ENCODE measurements around the gene AP3D1.
A peak's percentile ranks its signal among the peaks of the same experiment; 100 is the strongest.
"Not testable (repeated sequence)": the region's sequence is repeated elsewhere in the genome, so short reads cannot be mapped to it uniquely, and the experiment has no call there.

Gene AP3D1

DNA sequence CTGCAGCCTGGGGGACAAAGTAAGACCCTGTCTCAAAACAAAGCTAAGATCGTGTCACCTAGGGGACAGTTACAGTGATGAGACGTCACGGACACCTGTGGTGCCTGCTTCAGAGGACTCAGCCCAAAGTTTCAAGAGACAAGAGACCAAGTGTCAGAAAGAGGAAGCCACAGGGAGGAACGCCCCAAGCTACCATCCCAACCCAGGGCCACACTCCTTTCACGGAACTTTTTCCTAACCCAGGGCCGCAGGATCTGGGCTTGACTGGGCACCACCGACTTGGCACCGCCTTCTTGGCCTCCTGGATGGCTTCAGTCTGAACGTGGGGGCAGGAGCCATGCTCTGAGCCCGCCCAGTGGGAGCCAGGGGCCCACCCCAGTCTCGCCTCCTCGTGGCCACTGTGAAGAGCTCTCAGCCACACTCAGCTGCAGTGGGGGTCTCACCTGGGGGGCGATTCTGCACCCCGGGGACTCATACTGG, 63.7 kb downstream of the AP3D1 start:
- peak overlapping the region; percentile 92 for H3K27ac Mint-ChIP-seq
- no peaks in the 10 kb centered on the region for H3K27me3 Mint-ChIP-seq
- peak; percentile 48 for DNase-seq
- H3K4me1 Mint-ChIP-seq (ENCODE audit: low read depth) = peaks cover 68% of the 10 kb centered on the region
- H3K4me3 Mint-ChIP-seq = peak overlapping the region; percentile 96
- H3K9me3 Mint-ChIP-seq = no peaks in the 10 kb centered on the region
- H3K36me3 Mint-ChIP-seq (ENCODE audit: low read depth) = peaks cover 41% of the 10 kb centered on the region

DNA sequence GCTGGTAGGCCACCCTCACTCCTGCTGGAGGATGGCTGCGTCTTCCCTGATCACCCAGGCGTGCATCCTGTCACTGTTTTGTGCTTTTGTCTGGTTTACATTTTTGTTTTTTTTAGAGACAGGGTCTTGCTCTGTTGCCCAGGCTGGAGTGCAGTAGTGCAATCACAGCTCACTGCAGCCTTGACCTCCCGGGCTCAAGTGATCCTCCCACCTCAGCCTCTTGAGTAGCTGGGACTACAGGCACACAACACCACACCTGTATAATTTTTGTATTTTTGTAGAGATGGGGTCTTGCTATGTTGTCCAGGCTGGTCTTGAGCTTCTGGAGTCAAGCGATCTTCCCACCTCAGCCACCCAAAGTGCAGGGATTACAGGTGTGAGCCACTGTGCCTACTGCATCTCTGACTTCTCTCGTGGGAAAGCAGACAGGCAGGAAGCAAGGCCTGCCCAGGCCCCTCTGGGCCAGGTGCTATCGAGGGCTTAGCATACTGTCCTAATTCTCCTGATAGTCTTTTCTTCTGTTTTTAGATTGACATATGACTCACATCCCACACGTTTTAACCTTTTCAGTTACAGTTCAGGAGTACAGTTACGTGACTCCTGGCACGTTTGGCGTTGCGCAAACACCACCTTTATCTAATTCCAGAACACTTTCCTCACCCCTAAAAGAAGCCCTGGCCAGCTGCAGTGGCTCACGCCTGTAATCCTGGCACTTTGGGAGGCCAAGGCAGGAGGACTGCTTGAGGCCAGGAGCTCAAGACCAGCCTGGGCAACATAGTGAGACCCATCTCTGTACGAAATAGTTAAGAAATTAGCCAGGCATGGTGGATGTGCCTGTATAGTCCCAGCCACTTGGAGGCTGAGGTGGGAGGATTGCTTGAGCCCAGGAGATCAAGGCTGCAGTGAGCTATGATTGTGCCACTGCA, 64.4 kb downstream of the AP3D1 start:
- H3K27ac Mint-ChIP-seq = peak overlapping the region; percentile 92
- not testable (repeated sequence) for H3K9me3 Mint-ChIP-seq, H3K27me3 Mint-ChIP-seq
- H3K36me3 Mint-ChIP-seq (ENCODE audit: low read depth) = peaks cover 45% of the 10 kb centered on the region
- peak; percentile 63 for DNase-seq
- peak overlapping the region; percentile 96 for H3K4me3 Mint-ChIP-seq
- peaks cover 68% of the 10 kb centered on the region for H3K4me1 Mint-ChIP-seq (ENCODE audit: low read depth)

DNA sequence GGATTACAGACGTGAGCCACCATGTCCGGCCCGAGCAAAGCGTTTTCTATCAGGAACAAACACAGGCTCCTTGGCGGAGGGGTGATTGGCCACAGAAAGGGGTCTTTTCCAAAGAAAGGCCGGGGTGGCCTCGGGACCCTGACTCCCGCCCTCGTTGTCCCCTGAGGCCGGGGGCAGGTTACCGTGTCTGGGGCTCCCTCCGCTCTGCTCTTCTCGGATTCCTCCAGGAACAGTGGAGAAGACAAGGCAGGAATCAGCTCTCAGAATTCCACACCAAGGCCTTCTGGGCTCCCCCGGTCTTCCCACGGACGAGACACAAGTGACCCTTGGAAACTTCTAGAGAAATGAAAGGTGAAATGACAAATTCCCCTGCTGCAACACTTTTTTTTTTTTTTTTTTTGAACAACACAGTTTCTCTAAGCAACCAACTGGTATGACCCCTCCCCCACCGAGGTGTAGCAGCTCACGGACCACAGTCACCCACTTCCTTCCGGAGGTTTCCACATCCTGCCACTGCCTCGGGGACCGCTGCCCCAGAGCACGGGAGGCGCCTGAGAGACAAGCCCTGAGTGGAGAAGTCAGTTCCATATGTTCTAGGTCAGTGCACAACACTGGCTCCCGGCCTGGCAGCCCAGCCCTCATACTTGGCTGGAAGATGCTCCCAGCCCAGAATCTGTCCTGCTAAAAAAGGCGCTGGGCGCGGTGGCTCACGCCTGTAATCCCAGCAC, 66.2 kb downstream of the AP3D1 start:
- DNase-seq = peak; percentile 87
- peak overlapping the region; percentile 98 for H3K27ac Mint-ChIP-seq
- no peaks in the 10 kb centered on the region for H3K9me3 Mint-ChIP-seq
- H3K4me3 Mint-ChIP-seq = peak overlapping the region; percentile 96
- peaks cover 70% of the 10 kb centered on the region for H3K4me1 Mint-ChIP-seq (ENCODE audit: low read depth)
- H3K36me3 Mint-ChIP-seq (ENCODE audit: low read depth) = peaks cover 54% of the 10 kb centered on the region
- H3K27me3 Mint-ChIP-seq = no peaks in the 10 kb centered on the region

DNA sequence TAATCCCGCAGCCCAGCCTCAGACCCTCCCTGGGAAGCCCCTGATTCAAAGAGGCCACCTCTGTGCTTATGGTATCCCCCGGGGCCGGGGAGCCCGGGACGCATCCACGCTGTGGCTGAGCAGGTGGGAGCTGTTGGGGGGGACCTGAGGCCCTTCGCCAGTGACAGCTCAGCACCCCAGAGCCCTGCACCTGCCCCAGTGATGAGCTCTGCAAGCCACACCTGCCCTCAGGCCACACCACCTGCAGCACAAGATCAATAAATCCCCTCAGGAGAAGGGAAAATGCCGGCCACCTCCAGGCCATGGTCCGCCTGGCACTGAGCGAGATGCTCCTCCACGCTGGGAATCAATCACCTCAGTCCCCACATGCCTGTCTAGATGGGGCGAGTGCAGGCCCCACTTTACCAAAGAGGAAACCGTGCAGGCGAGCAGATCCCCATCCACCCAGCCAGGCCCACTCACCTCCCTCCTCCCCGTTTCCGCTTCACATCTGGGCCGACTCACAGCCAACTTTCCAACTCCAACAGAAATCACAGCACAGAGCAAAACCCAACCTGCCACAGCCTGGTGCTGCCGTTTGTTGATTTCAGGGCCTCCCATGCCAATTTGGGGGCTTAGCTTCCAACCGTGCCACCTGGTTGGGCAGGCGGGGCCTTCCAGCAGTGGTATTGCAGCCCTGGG, 68.1 kb downstream of the AP3D1 start:
- Mint-ChIP-seq H3K27ac (peak overlapping the region; percentile 98), H3K4me3 (peak overlapping the region; percentile 96), H3K9me3 (no peaks in the 10 kb centered on the region), H3K4me1 (ENCODE audit: low read depth) (peaks cover 71% of the 10 kb centered on the region), H3K27me3 (no peaks in the 10 kb centered on the region), H3K36me3 (ENCODE audit: low read depth) (peaks cover 70% of the 10 kb centered on the region)
- DNase-seq = peak; percentile 76

DNA sequence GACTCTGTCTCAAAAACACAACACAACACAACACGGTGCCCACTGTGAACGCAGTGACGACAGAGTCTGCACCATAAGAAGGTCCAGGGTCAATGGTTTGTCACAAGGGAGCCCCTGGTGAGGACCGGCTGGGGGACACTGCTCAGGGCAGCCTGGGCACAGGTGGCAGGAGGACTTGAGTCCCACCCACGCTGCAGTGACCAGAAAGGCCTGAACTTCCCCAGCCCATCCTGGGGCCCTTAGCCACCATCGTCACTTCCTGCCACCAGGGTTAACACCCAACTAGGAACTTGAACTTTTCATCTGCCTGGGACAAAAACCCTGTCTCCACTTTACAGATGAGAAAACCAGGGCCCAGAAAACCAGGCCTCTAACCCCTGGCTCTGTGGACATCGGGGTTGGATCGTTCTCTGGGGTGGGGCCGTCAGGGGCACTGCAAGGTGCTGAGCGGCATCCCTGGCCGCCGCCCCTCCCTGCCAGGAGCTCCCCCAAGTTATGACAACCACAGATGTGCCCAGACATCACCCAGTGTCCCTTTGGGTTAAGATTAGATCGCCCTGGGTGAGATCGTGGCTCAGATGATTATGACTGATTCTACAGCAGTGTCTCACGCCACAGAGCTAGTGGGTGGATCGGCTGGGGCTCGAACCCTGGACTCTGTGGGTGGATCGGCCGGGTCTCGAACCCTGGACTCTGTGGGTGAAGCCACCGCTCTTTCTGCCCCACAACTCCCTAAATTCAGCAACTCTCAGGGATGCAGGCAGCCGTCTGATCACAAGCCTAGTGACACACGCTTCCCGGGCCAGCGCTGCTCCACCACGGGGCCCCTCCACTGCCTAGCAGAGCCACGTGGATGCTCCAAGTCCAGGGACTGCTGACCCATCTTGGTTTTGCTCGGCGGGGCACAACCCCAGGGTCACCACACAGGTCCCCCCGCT, 69.2 kb downstream of the AP3D1 start:
- Mint-ChIP-seq H3K4me1 (ENCODE audit: low read depth) (peaks cover 60% of the 10 kb centered on the region), H3K27me3 (no peaks in the 10 kb centered on the region), H3K27ac (peak overlapping the region; percentile 98), H3K9me3 (no peaks in the 10 kb centered on the region), H3K4me3 (peak overlapping the region; percentile 96), H3K36me3 (ENCODE audit: low read depth) (peaks cover 82% of the 10 kb centered on the region)
- peak; percentile 65 for DNase-seq

DNA sequence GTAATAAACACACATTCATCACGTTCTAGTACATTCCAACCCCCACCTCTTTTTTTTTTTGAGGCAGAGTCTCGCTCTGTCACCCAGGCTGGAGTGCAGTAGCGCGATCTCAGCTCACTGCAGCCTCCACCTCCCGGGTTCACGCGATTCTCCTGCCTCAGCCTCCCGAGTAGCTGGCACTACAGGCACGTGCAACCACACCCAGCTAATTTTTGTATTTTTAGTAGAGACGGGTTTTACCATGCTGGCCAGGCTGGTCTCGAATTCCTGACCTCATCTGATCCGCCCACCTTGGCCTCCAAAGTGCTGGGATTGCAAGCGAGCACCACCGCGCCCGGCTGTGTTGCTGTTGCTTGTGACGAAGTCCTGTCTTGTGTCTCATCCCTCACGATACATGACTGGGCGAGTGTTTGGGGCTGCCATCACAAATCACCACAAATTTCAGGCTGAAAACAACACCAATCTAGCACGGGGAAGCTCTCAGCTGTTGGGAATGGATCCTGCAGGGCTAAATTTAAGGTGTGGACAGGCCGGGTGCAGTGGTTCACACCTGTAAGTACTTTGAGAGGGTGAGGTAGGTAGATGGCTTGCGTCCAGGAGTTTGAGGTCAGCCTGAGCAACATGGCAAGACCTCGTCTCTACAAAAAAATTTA, 70.9 kb downstream of the AP3D1 start:
- Mint-ChIP-seq H3K4me1 (ENCODE audit: low read depth) (peaks cover 47% of the 10 kb centered on the region), H3K9me3 (no peaks in the 10 kb centered on the region)

DNA sequence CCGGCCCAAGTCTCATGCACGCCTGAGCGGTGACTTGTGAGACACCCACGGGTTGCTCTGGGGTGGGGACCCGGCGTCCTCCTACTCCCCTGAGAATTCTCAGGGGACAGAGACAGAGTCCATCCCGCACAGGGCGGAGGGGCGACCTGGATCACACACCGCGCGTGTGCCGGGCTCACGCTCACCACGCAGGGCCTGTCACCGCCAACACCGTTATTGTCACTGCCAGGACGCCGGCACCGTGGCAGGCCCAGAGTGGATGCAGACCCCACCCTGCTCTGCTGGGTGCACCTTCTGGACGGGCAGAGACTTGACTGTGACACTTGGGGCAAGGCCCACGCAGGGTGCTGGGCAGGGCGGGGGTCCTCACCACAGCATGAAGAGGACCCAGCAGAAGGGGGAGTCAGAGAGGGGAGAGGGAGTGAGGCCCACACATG, 71.5 kb downstream of the AP3D1 start:
- Mint-ChIP-seq H3K9me3 (no peaks in the 10 kb centered on the region), H3K27me3 (no peaks in the 10 kb centered on the region), H3K4me1 (ENCODE audit: low read depth) (peaks cover 43% of the 10 kb centered on the region), H3K27ac (peak overlapping the region; percentile 98), H3K36me3 (ENCODE audit: low read depth) (peaks cover 97% of the 10 kb centered on the region), H3K4me3 (peak overlapping the region; percentile 96)
- DNase-seq = no peak

More for the DNA sequence above, 70.9 kb downstream of the AP3D1 start:
- Mint-ChIP-seq H3K36me3 (ENCODE audit: low read depth) (peaks cover 97% of the 10 kb centered on the region), H3K27me3 (no peaks in the 10 kb centered on the region), H3K27ac (peak overlapping the region; percentile 98), H3K4me3 (peak overlapping the region; percentile 96)
- DNase-seq = no peak

DNA sequence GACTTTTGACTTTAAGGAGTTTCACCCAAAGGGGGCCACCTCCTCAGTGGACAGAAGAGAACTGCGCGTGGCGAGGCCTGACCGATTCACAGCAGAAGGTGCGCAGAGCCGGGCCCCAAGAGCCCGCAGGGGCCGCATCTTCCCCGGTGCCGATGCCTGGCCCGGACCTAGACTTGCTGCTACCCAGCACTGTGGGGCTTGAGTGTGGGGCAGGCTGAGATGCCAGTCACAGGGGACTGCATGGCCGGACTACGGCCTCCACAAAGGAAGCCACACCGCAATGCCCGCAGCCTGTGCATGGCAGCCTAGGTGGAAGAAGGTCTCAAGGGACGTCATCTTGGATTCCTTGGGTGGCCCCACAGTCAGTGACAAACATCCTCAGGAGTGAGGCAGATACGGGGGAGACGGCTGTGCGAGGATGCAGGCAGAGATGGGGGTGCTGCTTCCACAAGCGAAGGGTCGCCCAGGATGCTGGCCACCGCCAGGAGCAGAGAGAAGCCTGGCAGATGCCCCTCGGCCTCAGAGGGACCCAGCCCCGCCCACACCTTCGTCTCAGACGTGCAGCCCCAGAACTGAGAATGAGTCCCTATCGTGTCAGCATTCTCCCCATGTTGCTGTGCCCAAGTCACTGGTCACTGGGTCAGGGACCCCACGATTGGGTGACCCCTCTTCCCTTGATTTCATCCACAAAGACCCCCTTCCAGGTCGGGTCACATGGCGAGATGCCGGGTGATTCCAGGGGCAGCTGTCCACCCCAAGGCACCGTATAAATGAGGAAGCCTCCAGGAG, 72.1 kb downstream of the AP3D1 start:
- Mint-ChIP-seq H3K27me3 (no peaks in the 10 kb centered on the region), H3K36me3 (ENCODE audit: low read depth) (peaks cover 97% of the 10 kb centered on the region), H3K9me3 (no peaks in the 10 kb centered on the region), H3K27ac (peak overlapping the region; percentile 98), H3K4me3 (peak overlapping the region; percentile 96), H3K4me1 (ENCODE audit: low read depth) (peaks cover 43% of the 10 kb centered on the region)
- no peak for DNase-seq

DNA sequence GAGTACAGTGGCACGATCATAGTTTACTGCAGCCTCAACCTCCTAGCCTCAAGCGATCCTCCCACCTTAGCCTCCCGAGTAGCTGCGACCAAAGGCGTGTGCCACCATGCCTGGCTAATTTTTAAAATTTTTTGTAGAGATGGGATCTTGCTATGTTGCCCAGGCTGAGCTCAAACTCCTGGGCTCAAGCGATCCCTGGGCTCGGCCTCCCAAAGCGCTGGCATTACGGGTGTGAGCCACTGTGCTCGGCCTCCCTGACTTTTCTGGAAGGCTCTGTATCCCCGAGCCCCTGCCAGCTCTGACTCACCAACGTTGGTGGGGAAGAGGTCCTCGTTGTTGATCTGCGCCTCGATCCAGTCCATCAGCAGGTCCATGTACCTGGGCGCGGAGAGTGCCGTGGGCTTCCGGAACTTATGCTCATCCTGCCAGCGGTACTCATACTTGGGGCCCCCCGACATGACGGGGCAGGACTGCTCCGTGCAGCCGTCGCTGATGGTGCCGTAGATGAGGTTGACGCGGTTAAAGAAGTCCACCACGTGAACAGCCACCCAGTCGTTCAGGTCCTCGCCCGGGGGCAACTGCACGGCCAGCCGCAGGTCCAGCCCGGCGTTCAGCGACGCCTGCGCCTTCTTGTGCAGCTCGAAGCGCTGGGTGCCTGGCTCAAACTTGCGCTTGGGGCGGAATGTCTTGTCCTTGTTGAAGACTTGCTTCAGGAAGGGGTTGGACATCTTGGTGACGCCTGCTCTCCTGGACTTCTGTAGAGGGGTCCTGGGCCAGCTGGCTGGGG, 73.3 kb downstream of the AP3D1 start:
- H3K36me3 Mint-ChIP-seq (ENCODE audit: low read depth) = peaks cover 96% of the 10 kb centered on the region
- H3K4me1 Mint-ChIP-seq (ENCODE audit: low read depth) = peaks cover 46% of the 10 kb centered on the region
- H3K4me3 Mint-ChIP-seq = no peak overlapping the region
- H3K27me3 Mint-ChIP-seq = no peaks in the 10 kb centered on the region
- no peaks in the 10 kb centered on the region for H3K9me3 Mint-ChIP-seq
- DNase-seq = no peak
- peak overlapping the region; percentile 98 for H3K27ac Mint-ChIP-seq

DNA sequence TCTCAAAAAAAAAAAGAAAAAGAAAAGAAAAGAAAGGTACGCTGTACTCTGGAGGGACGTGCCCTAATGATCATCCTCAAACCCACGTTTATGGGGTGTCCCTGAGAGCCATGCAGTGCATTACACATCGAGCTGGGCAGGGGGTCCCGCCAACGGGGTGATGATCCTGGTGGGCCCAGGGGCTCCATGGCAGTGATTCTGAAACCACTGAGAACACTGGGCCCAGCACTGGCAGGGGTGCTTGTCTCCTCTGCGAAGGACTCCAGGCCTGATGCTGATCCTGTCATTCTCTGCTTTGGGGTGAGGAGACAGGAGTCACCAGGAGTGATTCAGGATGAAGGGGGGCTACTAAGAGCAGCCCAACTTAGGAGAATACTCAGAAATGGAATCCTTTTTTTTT, 74.0 kb downstream of the AP3D1 start:
- H3K4me3 Mint-ChIP-seq = no peak overlapping the region
- peaks cover 42% of the 10 kb centered on the region for H3K4me1 Mint-ChIP-seq (ENCODE audit: low read depth)
- peaks cover 96% of the 10 kb centered on the region for H3K36me3 Mint-ChIP-seq (ENCODE audit: low read depth)
- H3K27ac Mint-ChIP-seq = peak overlapping the region; percentile 98
- H3K27me3 Mint-ChIP-seq = no peaks in the 10 kb centered on the region
- no peaks in the 10 kb centered on the region for H3K9me3 Mint-ChIP-seq
- DNase-seq = no peak

DNA sequence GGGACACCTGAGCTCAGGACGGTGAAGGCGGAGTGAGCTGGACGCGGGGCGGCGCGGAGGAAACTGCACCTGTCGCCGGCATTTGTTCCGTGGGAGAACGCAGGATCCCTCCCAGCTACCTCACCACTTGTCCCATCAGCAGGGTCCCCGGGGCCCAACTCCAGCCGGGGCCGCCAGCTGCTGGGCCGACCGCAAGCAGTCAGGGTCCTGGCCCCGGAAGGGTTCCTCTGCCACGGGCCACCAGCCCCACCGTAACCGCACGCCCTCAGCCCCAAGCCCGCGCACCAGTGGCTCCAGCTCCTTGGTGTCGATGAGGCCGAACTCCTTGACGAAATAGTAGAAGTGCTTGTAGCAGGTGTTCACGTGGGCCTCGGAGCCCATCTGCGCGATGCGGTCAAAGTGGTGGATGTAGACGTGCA, 74.8 kb downstream of the AP3D1 start:
- DNase-seq = no peak
- Mint-ChIP-seq H3K9me3 (no peaks in the 10 kb centered on the region), H3K27ac (peak overlapping the region; percentile 26), H3K27me3 (no peaks in the 10 kb centered on the region), H3K36me3 (ENCODE audit: low read depth) (peaks cover 96% of the 10 kb centered on the region), H3K4me3 (no peak overlapping the region), H3K4me1 (ENCODE audit: low read depth) (peaks cover 37% of the 10 kb centered on the region)
